ENCODE measurements around the gene CLTB.
"Not testable (repeated sequence)": the region's sequence is repeated elsewhere in the genome, so short reads cannot be mapped to it uniquely, and the experiment has no call there.

The CLTB gene

GRCh38 chr5:176408252-176408573 lies 8.1 kb downstream of the CLTB start:
- ATAC-seq (replicated peaks; ENCODE audit: extremely low read depth, poor library complexity, severe bottlenecking); DNase-seq (ENCODE audit: low spot score in 2 of 2); H3K4me3 Mint-ChIP-seq; H3K27ac Mint-ChIP-seq (ENCODE audit: low read depth); H3K9me3 Mint-ChIP-seq; H3K27me3 Mint-ChIP-seq: not testable (repeated sequence)
- peaks cover 18% of the 10 kb centered on the region for H3K36me3 Mint-ChIP-seq (ENCODE audit: insufficient read depth)
- peaks cover 25% of the 10 kb centered on the region for H3K4me1 Mint-ChIP-seq

GRCh38 chr5:176407456-176408251 lies 8.7 kb downstream of the CLTB start:
- H3K4me3 Mint-ChIP-seq: no peak overlapping the region
- peaks cover 18% of the 10 kb centered on the region for H3K36me3 Mint-ChIP-seq (ENCODE audit: insufficient read depth)
- no peaks in the 10 kb centered on the region for H3K27me3 Mint-ChIP-seq
- no peaks in the 10 kb centered on the region for H3K9me3 Mint-ChIP-seq
- no peak for DNase-seq (ENCODE audit: low spot score in 2 of 2)
- H3K4me1 Mint-ChIP-seq: peaks cover 19% of the 10 kb centered on the region
- ATAC-seq (replicated peaks; ENCODE audit: extremely low read depth, poor library complexity, severe bottlenecking): no peak
- H3K27ac Mint-ChIP-seq (ENCODE audit: low read depth): no peak overlapping the region

DNA sequence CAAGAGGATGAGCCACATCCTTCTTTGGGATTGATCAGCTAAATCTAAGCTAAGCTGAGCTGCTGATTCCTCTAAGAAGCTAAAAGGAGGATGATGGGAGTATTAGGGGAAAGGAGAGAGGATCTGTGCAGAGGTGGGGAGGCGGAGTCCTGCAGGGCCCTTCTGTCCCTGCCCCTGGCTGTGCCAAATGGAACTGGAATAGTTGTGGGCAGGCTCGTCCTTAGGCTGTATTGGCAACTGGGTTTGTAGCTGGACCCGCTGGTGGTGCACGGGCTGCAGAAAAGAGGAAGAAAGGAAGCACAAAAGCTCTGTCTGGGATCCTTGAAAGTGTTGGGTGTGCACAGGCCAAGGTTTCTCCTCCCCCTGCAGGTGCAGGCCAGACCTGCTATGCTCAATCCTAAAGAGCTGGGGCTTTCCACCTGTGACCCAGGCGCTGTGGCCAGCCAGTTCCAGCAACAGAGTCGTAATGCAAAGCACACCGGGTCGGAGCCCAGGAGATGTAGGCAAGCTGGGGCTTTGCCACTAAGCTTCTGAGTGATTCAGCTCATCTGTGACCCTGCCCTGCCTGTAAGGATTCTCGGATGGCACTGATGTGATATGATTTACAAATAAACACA lies 9.8 kb downstream of the CLTB start:
- H3K27ac Mint-ChIP-seq (ENCODE audit: low read depth): no peak overlapping the region
- H3K4me3 Mint-ChIP-seq: no peak overlapping the region
- no peaks in the 10 kb centered on the region for H3K27me3 Mint-ChIP-seq
- peaks cover 10% of the 10 kb centered on the region for H3K4me1 Mint-ChIP-seq
- DNase-seq (ENCODE audit: low spot score in 2 of 2) (no peak), ATAC-seq (replicated peaks; ENCODE audit: extremely low read depth, poor library complexity, severe bottlenecking) (no peak)
- H3K36me3 Mint-ChIP-seq (ENCODE audit: insufficient read depth): peaks cover 18% of the 10 kb centered on the region
- no peaks in the 10 kb centered on the region for H3K9me3 Mint-ChIP-seq

DNA sequence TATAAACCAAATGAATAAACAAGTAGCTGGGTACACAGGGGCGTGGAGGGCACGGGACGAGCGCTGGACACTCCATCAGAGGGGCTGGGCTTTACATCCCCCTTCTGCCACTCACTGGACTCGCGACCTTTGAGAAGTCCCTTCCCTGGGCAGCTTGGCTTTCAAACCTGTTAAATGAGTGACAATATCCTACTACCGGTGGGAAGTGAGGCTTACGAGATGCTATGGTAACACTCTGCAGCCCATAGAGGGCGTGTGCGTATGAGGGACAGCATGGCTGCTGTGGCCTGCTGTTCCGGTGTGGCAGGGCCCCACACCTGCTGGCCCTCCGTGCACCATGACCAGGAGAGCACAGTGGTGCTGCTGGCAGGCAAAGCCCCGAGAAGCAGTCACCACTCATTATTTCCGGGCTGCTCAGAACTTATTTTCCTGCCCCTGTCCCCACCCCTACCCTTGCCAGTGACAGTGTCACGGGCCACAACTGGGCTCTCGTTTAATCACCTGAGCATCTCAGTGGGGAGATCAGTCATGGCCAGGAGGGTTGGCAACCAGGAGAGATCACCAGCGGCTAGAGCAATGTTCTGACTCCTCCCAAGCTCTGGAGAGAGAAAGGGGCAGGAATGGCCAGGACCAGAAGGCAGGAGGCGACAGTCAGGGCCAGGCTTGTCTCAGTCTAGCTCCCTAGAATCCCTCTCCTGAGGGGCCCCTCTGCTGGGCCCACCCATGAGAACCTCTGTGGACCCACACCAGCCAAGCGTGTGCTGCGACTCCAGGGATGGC lies 10.5 kb downstream of the CLTB start:
- DNase-seq (ENCODE audit: low spot score in 2 of 2) (no peak), ATAC-seq (replicated peaks; ENCODE audit: extremely low read depth, poor library complexity, severe bottlenecking) (no peak)
- peaks cover 5% of the 10 kb centered on the region for H3K4me1 Mint-ChIP-seq
- H3K9me3 Mint-ChIP-seq: no peaks in the 10 kb centered on the region
- H3K27me3 Mint-ChIP-seq: no peaks in the 10 kb centered on the region
- H3K36me3 Mint-ChIP-seq (ENCODE audit: insufficient read depth): peaks cover 15% of the 10 kb centered on the region
- no peak overlapping the region for H3K27ac Mint-ChIP-seq (ENCODE audit: low read depth)
- no peak overlapping the region for H3K4me3 Mint-ChIP-seq

- Mint-ChIP-seq H3K36me3 (ENCODE audit: insufficient read depth) (peaks cover 14% of the 10 kb centered on the region), H3K9me3 (no peaks in the 10 kb centered on the region), H3K27ac (ENCODE audit: low read depth) (no peak overlapping the region), H3K27me3 (no peaks in the 10 kb centered on the region), H3K4me3 (no peak overlapping the region), H3K4me1 (peaks cover 8% of the 10 kb centered on the region)
- ATAC-seq (replicated peaks; ENCODE audit: extremely low read depth, poor library complexity, severe bottlenecking) (no peak), DNase-seq (ENCODE audit: low spot score in 2 of 2) (no peak)
These were observed 14.8 kb downstream of the CLTB start for GRCh38 chr5:176401281-176402205.

GRCh38 chr5:176400382-176401156 lies 15.8 kb downstream of the CLTB start:
- no peaks in the 10 kb centered on the region for H3K27me3 Mint-ChIP-seq
- H3K4me3 Mint-ChIP-seq: no peak overlapping the region
- peaks cover 10% of the 10 kb centered on the region for H3K36me3 Mint-ChIP-seq (ENCODE audit: insufficient read depth)
- H3K4me1 Mint-ChIP-seq: peaks cover 8% of the 10 kb centered on the region
- ATAC-seq (replicated peaks; ENCODE audit: extremely low read depth, poor library complexity, severe bottlenecking): no peak
- H3K9me3 Mint-ChIP-seq: no peaks in the 10 kb centered on the region
- no peak for DNase-seq (ENCODE audit: low spot score in 2 of 2)
- H3K27ac Mint-ChIP-seq (ENCODE audit: low read depth): no peak overlapping the region

GRCh38 chr5:176397736-176398420 lies 18.5 kb downstream of the CLTB start:
- Mint-ChIP-seq H3K27me3 (no peaks in the 10 kb centered on the region), H3K4me3 (no peak overlapping the region), H3K9me3 (no peaks in the 10 kb centered on the region), H3K27ac (ENCODE audit: low read depth) (peak overlapping the region; percentile 39), H3K4me1 (peaks cover 8% of the 10 kb centered on the region), H3K36me3 (ENCODE audit: insufficient read depth) (peaks cover 14% of the 10 kb centered on the region)
- DNase-seq (ENCODE audit: low spot score in 2 of 2) (no peak), ATAC-seq (replicated peaks; ENCODE audit: extremely low read depth, poor library complexity, severe bottlenecking) (no peak)

GRCh38 chr5:176396330-176396729 lies 20.0 kb downstream of the CLTB start:
- H3K4me3 Mint-ChIP-seq: no peak overlapping the region

DNA sequence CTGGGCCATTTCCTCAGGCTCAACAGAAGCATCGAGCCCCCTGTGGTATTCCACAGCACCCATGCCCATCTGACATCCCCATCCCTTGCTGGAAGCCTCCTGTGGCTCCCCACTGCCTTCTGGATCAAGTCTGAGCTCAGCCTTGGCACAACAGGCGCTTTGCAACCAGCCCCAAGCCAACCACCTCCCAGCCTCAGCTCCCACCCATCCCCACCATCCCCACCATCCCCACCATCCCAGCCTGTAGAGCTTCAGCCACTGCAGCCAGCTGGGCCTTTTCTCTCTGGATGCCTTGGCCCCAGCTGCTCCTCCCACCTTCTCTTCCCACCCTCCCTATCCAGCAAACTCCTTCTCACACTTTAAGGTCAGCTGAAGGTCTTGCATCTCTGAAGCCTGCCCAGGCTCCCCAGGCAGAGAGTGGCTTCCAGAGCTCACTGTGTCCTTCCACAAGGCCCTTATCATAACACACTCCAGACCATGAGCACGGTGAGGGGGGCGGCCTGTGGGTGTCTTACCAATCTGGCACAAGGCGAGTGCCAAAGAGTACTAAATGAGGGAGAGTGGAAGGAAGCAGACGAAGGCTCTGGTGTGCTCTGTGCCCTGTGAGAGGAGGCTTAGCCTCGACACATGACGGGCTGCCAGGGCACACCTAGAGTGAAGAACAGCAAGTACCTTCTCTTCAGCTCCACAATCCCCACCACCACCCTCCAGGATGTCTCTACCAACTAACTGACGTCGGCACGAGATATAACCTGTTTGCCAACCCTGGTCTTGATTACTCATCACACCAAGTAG lies 21.3 kb downstream of the CLTB start:
- no peak for ATAC-seq (replicated peaks; ENCODE audit: extremely low read depth, poor library complexity, severe bottlenecking)
- no peak overlapping the region for H3K4me3 Mint-ChIP-seq
- no peaks in the 10 kb centered on the region for H3K9me3 Mint-ChIP-seq
- H3K27me3 Mint-ChIP-seq: no peaks in the 10 kb centered on the region
- no peak for DNase-seq (ENCODE audit: low spot score in 2 of 2)
- peaks cover 19% of the 10 kb centered on the region for H3K36me3 Mint-ChIP-seq (ENCODE audit: insufficient read depth)
- H3K4me1 Mint-ChIP-seq: no peaks in the 10 kb centered on the region
- H3K27ac Mint-ChIP-seq (ENCODE audit: low read depth): peak overlapping the region; percentile 19

More at GRCh38 chr5:176396330-176396729, 20.0 kb downstream of the CLTB start:
- Mint-ChIP-seq H3K9me3 (no peaks in the 10 kb centered on the region), H3K27ac (ENCODE audit: low read depth) (no peak overlapping the region), H3K36me3 (ENCODE audit: insufficient read depth) (peaks cover 19% of the 10 kb centered on the region), H3K27me3 (no peaks in the 10 kb centered on the region), H3K4me1 (peaks cover 8% of the 10 kb centered on the region)
- ATAC-seq (replicated peaks; ENCODE audit: extremely low read depth, poor library complexity, severe bottlenecking): no peak
- DNase-seq (ENCODE audit: low spot score in 2 of 2): no peak

- ATAC-seq (replicated peaks; ENCODE audit: extremely low read depth, poor library complexity, severe bottlenecking) (no peak), DNase-seq (ENCODE audit: low spot score in 2 of 2) (no peak)
- peaks cover 20% of the 10 kb centered on the region for H3K36me3 Mint-ChIP-seq (ENCODE audit: insufficient read depth)
- H3K9me3 Mint-ChIP-seq: no peaks in the 10 kb centered on the region
- no peak overlapping the region for H3K27ac Mint-ChIP-seq (ENCODE audit: low read depth)
- no peak overlapping the region for H3K4me3 Mint-ChIP-seq
- peaks cover 5% of the 10 kb centered on the region for H3K4me1 Mint-ChIP-seq
- H3K27me3 Mint-ChIP-seq: no peaks in the 10 kb centered on the region
These were observed 22.2 kb downstream of the CLTB start for GRCh38 chr5:176394096-176394495.

GRCh38 chr5:176392526-176392925 lies 23.8 kb downstream of the CLTB start:
- H3K36me3 Mint-ChIP-seq (ENCODE audit: insufficient read depth): peaks cover 26% of the 10 kb centered on the region
- ATAC-seq (replicated peaks; ENCODE audit: extremely low read depth, poor library complexity, severe bottlenecking): no peak
- H3K9me3 Mint-ChIP-seq: no peaks in the 10 kb centered on the region
- H3K4me1 Mint-ChIP-seq: peaks cover 14% of the 10 kb centered on the region
- no peaks in the 10 kb centered on the region for H3K27me3 Mint-ChIP-seq
- DNase-seq (ENCODE audit: low spot score in 2 of 2): no peak
- no peak overlapping the region for H3K4me3 Mint-ChIP-seq
- H3K27ac Mint-ChIP-seq (ENCODE audit: low read depth): no peak overlapping the region

Measured in central memory CD8-positive, alpha-beta T cell (primary cell).